GM18868 (cell line): ENCODE data around the gene TM4SF1.
A peak's percentile ranks its signal among the peaks of the same experiment; 100 is the strongest.
"Not testable (repeated sequence)": the region's sequence is repeated elsewhere in the genome, so short reads cannot be mapped to it uniquely, and the experiment has no call there.

Experiments
- ATAC-seq: cut with Tn5 transposase; IDR thresholded peaks from one replicate; pipeline ENCODE4 v1.9.1; 2021; ENCODE audit warnings: mild to moderate bottlenecking, moderate library complexity; ENCODE audit not compliant: unreplicated experiment

The TM4SF1 gene

DNA sequence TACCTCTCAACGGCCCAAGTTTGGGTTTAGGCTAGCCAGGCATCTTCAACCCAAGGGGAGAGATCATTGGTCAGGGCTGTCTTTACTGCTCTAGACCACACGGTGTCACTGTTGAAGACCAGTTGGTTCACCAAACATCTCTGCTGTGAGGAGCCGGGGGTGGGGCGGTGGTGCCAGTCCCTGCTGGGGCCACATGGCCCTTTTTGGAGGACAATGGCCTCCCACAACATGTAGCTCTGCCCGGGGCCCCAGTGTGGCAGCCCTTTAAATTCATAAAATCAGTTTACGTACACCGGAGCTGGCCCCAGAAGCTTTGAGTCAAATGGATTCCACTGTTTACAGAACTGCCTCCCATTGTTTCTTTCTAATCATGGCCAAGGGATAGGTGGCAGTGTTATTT is 24.9 kb downstream of the TM4SF1 start:
- peak; percentile 95 for ATAC-seq

DNA sequence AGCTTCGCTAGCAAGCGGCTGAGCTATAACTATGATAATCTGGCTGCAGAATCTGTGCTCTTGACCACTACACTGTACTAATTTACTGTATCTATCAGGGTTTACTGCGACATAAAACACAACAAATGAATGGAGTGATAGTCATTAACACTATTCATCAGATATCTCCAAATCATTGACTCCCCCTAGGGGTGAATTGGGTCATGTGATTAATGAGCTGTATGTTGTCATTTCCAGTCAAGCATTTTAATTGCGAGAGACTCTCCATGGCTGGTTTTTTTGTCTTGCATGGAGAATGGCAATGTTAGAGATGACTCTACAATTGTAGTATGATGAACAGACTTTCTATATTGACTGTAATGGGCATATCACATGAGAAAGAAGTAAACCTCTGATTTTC is 33.5 kb downstream of the TM4SF1 start:
- ATAC-seq: no peak

GRCh38 chr3:149342413-149343380 is 34.8 kb downstream of the TM4SF1 start:
- no peak for ATAC-seq

- no peak for ATAC-seq
These were observed 37.0 kb downstream of the TM4SF1 start for GRCh38 chr3:149340310-149340933.

DNA sequence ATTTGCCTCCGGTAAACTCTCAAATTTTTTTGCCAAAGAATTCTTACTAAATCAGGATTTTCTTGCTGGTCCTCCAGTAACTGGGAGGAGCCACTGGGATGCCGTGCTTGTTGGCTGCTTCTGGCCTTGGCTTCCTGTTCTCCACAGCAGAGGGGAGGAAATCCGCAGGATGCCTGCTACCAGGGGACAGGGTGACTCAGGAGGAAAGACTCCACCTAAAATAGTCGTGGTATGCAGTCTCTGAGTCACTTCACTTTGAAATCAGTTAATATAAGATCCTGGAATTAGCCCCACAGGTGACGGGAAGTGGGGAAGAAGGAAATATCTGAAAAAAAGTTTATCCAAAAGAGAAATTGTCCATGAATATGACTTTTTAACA is 37.5 kb downstream of the TM4SF1 start:
- no peak for ATAC-seq

DNA sequence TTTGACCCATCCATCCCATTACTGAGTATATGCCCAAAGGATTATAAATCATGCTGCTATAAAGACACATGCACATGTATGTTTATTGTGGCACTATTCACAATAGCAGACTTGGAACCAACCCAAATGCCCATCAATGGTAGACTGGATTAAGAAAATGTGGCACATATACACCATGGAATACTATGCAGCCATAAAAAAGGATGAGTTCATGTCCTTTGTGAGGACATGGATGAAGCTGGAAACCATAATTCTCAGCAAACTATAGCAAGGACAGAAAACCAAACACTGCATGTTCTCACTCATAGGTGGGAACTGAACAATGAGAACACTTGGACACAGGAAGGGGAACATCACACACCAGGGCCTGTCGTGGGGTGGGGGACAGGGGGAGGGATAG is 40.0 kb downstream of the TM4SF1 start:
- ATAC-seq: not testable (repeated sequence)

GRCh38 chr3:149336925-149337324 is 40.5 kb downstream of the TM4SF1 start:
- ATAC-seq: no peak

- ATAC-seq: no peak
These were observed 44.1 kb downstream of the TM4SF1 start, which contains the start of gene TM4SF18 for GRCh38 chr3:149333176-149333859. TM4SF18 (minus strand) TSS chr3:149333636; CDS start chr3:149333382, 254 bp downstream.

DNA sequence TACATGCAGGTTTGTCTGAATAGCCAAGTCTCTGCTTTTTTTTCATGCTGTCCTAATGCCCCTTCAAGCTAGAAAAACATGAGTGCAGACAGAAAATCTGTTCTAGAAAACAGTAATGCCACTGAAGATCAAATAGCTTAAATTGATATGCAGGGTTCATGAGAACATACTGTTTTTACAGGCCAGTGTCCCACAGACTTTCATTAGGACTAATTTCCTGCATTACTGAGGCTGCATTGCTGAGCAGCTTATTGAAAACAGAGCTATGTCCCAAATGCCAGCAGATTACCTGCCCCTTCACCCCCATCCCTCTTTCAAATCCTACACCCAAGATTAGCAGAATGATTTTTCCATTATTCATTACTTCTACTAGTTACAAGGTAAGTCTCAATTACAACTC is 44.7 kb downstream of the TM4SF1 start:
- no peak for ATAC-seq

DNA sequence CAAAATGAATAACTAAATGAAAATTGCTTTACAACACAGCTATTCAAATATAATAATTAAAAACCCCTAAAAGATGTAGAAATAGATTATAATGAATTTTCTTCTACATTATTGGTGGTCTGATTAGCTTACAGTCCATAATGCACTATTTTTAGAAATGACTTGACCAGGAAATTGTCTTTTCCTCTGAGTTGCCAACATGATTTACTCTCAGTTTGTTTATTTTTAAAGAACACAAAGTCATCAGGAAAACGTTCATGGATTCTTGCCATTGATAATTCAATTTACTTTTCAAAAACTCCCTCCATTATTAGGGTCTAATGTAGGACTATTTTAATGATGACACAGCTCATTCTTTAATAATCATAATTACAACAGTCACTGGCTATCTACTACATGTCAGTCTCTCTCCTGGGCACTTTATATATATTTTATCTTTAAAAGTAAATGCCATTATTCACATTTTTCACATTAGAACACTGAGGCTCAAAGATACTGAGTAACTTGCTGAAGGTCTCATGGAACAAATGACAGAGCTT is 45.2 kb downstream of the TM4SF1 start:
- ATAC-seq: no peak

- no peak for ATAC-seq
These were observed 46.1 kb downstream of the TM4SF1 start for GRCh38 chr3:149331396-149331795.

- ATAC-seq: no peak
These were observed 46.7 kb downstream of the TM4SF1 start for GRCh38 chr3:149330609-149331331.

DNA sequence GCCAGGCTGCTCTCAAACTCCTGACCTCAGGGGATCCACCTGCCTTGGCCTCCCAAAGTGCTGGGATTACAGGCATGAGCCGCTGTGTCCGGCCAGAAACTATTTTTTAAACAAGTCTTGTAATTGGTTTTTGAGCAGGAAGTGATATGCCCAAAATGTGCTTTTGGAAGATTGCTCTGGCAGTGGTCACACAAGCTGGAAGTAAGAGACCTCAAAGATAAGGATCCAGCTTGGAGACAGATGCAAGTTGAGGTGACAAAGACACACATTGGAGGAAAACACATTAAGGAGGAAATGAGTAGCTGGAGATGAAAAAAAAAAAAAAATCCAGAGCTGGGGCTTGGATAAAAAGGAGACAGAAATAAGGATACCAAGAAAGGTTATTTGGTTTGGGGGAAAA is 50.3 kb downstream of the TM4SF1 start:
- no peak for ATAC-seq

DNA sequence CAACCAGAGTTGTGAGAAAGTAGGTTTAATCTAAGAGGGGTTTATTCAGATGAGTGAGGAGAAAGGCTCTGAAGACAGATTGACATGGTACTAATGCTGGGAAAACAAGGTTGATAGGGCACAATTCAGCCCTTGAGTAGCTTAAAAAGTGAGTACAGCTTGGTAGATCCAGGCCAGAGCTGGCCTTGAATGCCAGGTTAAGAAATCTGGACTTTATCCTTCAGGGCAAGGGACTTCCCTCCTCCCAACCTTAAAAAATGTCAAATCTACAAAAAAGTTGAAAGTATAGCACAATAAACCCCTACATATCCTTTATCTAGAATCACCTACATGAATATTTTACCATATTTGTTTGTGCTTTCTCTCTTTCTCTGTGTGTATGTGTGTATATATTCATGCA is 51.9 kb downstream of the TM4SF1 start:
- ATAC-seq: no peak

GRCh38 chr3:149324332-149324731 is 53.1 kb downstream of the TM4SF1 start:
- no peak for ATAC-seq

DNA sequence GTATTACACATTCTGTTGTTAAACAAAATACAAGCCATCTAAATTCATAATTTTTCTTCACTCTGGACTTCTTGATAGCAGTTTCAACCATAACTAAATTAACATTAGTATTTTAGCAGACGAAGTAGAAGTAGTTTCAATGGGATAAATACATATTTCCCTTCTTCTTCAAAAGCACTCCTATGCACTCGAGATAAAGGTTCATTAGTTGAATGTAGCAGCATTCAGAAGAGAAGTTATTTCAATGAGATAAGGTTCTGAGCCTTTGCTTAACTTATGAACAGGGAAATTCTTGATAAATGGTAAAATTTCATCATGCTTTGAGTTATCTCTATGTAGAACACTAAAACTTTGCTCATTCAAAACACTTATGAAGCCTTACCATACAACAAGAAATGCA is 55.8 kb downstream of the TM4SF1 start:
- no peak for ATAC-seq

GRCh38 chr3:149321136-149321535 is 56.3 kb downstream of the TM4SF1 start:
- no peak for ATAC-seq

- no peak for ATAC-seq
These were observed 57.7 kb downstream of the TM4SF1 start for GRCh38 chr3:149319750-149320149.
